Gastrocnemius medialis (tissue), 4 donors: ENCODE results near the gene MDH1. TPM values are rescaled to one million over a fixed set of nuclear protein-coding genes. Genes with fewer than 3 reads are reported as not detected.

Source experiments
- ATAC-seq, 2 donors: fragments of 150-250 bp; one replicate each; pipeline ENCODE4 v1.9.1; 2016
- DNase-seq, 2 donors: peaks; one replicate each; pipeline ENCODE4 v3.0.0-alpha.2; 2019
- H3K27ac ChIP-seq, 4 donors: fragments of 200-600 bp; sonication (generic); 1 replicate in 1 of 4; 2 replicates in 3 of 4; pipeline ENCODE4 v1.5.1; 2016 to 2018; ENCODE audit warnings: mild to moderate bottlenecking in 2 of 4, moderate library complexity in 1 of 4
- H3K27me3 ChIP-seq, 3 donors: fragments of 200-600 bp; sonication (generic) in 2 of 3; 1 replicate in 1 of 3; 2 replicates in 2 of 3; pipeline versions ENCODE4 v1.5.1 to v1.6.0; 2016 to 2019; ENCODE audit warnings: mild to moderate bottlenecking in 1 of 3, moderate library complexity in 1 of 3
- H3K36me3 ChIP-seq, 2 donors: fragments of 200-600 bp; sonication (generic) in 1 of 2; one replicate each; pipeline ENCODE4 v1.5.1; 2017 to 2018
- H3K4me1 ChIP-seq, 2 donors: fragments of 200-600 bp; sonication (generic) in 1 of 2; one replicate each; pipeline ENCODE4 v1.5.1; 2016 to 2017; ENCODE audit warnings: mild to moderate bottlenecking in 2 of 2
- H3K4me3 ChIP-seq, 4 donors: fragments of 200-600 bp; sonication (generic) in 3 of 4; 1 replicate in 1 of 4; 2 replicates in 3 of 4; pipeline ENCODE4 v1.5.1; 2016 to 2019; ENCODE audit warnings: mild to moderate bottlenecking in 2 of 4
- H3K9me3 ChIP-seq, 3 donors: fragments of 200-600 bp; sonication (generic) in 2 of 3; 1 replicate in 1 of 3; 2 replicates in 2 of 3; pipeline ENCODE4 v1.5.1; 2016 to 2019
- CTCF ChIP-seq, 5 experiments: fragments of 450-650 bp in 3 of 5; fragments of 200-600 bp in 2 of 5; sonication (generic) in 2 of 5; IDR thresholded peaks in 4 of 5; conservative IDR thresholded peaks in 1 of 5; 1 replicate in 4 of 5; 2 replicates in 1 of 5; pipeline ENCODE4 v1.5.1; 2016 to 2019; ENCODE audit warnings: antibody characterized with exemption in 5 of 5, mild to moderate bottlenecking in 3 of 5, moderate library complexity in 3 of 5
- POLR2A ChIP-seq, 2 donors: fragments of 450-650 bp; IDR thresholded peaks; one replicate each; pipeline ENCODE4 v1.6.1; 2017; ENCODE audit warnings: antibody characterized with exemption in 2 of 2, mild to moderate bottlenecking in 2 of 2, moderate library complexity in 2 of 2
- in situ Hi-C, 4 donors: fragments of 200-750 bp; cut with MboI; loops; one replicate each; pipeline versions ENCODE4 v1.15.0 to v1.8.0; 2017; ENCODE audit warnings: low sequenced_read_pairs in 4 of 4
- intact Hi-C: fragments of 100-400 bp; cut with DNase I; formaldehyde crosslinking; loops from one replicate; pipeline ENCODE4 v1.15.1; 2023; ENCODE audit warnings: low total_unique reads
- total RNA-seq, 4 donors: library from RNA; depleted of rRNA; stranded (reverse); fragments of >200 nt; gene quantifications; one replicate each; pipeline versions ENCODE4 v1.1.0 to v1.2.3, GENCODE V29; 2016

The MDH1 gene
- total RNA-seq, 4 donors from 2014 or later, result 133 to 241 (median 194) TPM

GRCh38 chr2:63642946-63643345 is 54.2 kb downstream of the MDH1 start:
- H3K4me1 ChIP-seq, result no peaks in the 10 kb centered on the region
- no peaks in the 10 kb centered on the region for H3K9me3 ChIP-seq
- no peak overlapping the region for H3K27ac ChIP-seq
- intact Hi-C loops, result no loop called here
- no peak for TF ChIP-seq POLR2A (IDR thresholded peaks at IDR 0.05)
- no peak for TF ChIP-seq CTCF (IDR thresholded peaks at IDR 0.05 in 4 of 5, conservative IDR thresholded peaks at IDR 0.05 in 1 of 5)
- no peaks in the 10 kb centered on the region for H3K27me3 ChIP-seq
- no peak overlapping the region for H3K4me3 ChIP-seq
- DNase-seq (no peak), ATAC-seq (no peak)
- in situ Hi-C loops, result no loop called here
- no peaks in the 10 kb centered on the region for H3K36me3 ChIP-seq

GRCh38 chr2:63643486-63643885 is 54.7 kb downstream of the MDH1 start:
- Histone ChIP-seq H3K27me3 (no peaks in the 10 kb centered on the region), H3K36me3 (no peaks in the 10 kb centered on the region), H3K27ac (no peak overlapping the region), H3K4me3 (no peak overlapping the region), H3K9me3 (no peaks in the 10 kb centered on the region), H3K4me1 (no peaks in the 10 kb centered on the region)
- DNase-seq (no peak), ATAC-seq (no peak)
- in situ Hi-C loops, result no loop called here
- intact Hi-C loops, result no loop called here
- TF ChIP-seq POLR2A (IDR thresholded peaks at IDR 0.05) (no peak), CTCF (IDR thresholded peaks at IDR 0.05 in 4 of 5, conservative IDR thresholded peaks at IDR 0.05 in 1 of 5) (no peak)

GRCh38 chr2:63648632-63649031 is 59.9 kb downstream of the MDH1 start:
- no peaks in the 10 kb centered on the region for H3K4me1 ChIP-seq
- H3K27me3 ChIP-seq, result no peaks in the 10 kb centered on the region
- TF ChIP-seq CTCF (IDR thresholded peaks at IDR 0.05 in 4 of 5, conservative IDR thresholded peaks at IDR 0.05 in 1 of 5) (no peak), POLR2A (IDR thresholded peaks at IDR 0.05) (no peak)
- no peak overlapping the region for H3K4me3 ChIP-seq
- H3K36me3 ChIP-seq, result no peaks in the 10 kb centered on the region
- no peak for ATAC-seq
- intact Hi-C loops (no loop called here), in situ Hi-C loops (no loop called here)
- H3K27ac ChIP-seq, result no peak overlapping the region
- H3K9me3 ChIP-seq, result no peaks in the 10 kb centered on the region
- DNase-seq, result no peak

- Histone ChIP-seq H3K27ac (no peak overlapping the region), H3K4me3 (no peak overlapping the region), H3K4me1 (no peaks in the 10 kb centered on the region), H3K36me3 (no peaks in the 10 kb centered on the region), H3K9me3 (no peaks in the 10 kb centered on the region), H3K27me3 (no peaks in the 10 kb centered on the region)
- DNase-seq (peak in 1 of 2 donors; percentile 12), ATAC-seq (peak in 1 of 2 donors; percentile 52)
- TF ChIP-seq CTCF (IDR thresholded peaks at IDR 0.05 in 4 of 5, conservative IDR thresholded peaks at IDR 0.05 in 1 of 5) (no peak), POLR2A (IDR thresholded peaks at IDR 0.05) (no peak)
- intact Hi-C loops, result no loop called here
- in situ Hi-C loops, result no loop called here
These were observed 61.1 kb downstream of the MDH1 start for GRCh38 chr2:63649829-63650228.

- in situ Hi-C loops (no loop called here), intact Hi-C loops (no loop called here)
- no peaks in the 10 kb centered on the region for H3K9me3 ChIP-seq
- H3K27me3 ChIP-seq, result no peaks in the 10 kb centered on the region
- no peak overlapping the region for H3K27ac ChIP-seq
- H3K4me1 ChIP-seq, result no peaks in the 10 kb centered on the region
- TF ChIP-seq CTCF (IDR thresholded peaks at IDR 0.05 in 4 of 5, conservative IDR thresholded peaks at IDR 0.05 in 1 of 5) (no peak), POLR2A (IDR thresholded peaks at IDR 0.05) (no peak)
- H3K36me3 ChIP-seq, result no peaks in the 10 kb centered on the region
- DNase-seq, result no peak
- no peak overlapping the region for H3K4me3 ChIP-seq
- ATAC-seq, result no peak
These were observed 62.0 kb downstream of the MDH1 start for GRCh38 chr2:63650756-63651155.
